GM23338 (cell line): ENCODE measurements around the gene RIC8A. TPM values are rescaled to one million over a fixed set of nuclear protein-coding genes. Genes with fewer than 3 reads are reported as not detected.

Experiments used
- ATAC-seq: fragments of 200-7000 bp; cut with Tn5 transposase; 3 replicates; pipeline ENCODE4 v1.9.1; 2020
- DNase-seq: peaks from one replicate; pipeline ENCODE4 v3.0.0-alpha.2; 2015; ENCODE audit warnings: low spot score
- H2AFZ ChIP-seq: fragments of 200-600 bp; sonication (generic); 2 replicates; pipeline ENCODE4 v1.8.0; 2016; ENCODE audit warnings: antibody characterized with exemption, mild to moderate bottlenecking, moderate library complexity
- H3F3A ChIP-seq: fragments of 200-600 bp; sonication (generic); replicated peaks from 2 replicates; pipeline ENCODE4 v1.8.0; 2017; ENCODE audit warnings: antibody characterized with exemption, mixed run types, low read depth
- H3K27ac ChIP-seq: fragments of 200-600 bp; sonication (generic); 2 replicates; pipeline ENCODE4 v1.6.1; 2016; ENCODE audit warnings: low read depth
- H3K27me3 ChIP-seq: fragments of 200-600 bp; sonication (generic); 2 replicates; pipeline ENCODE4 v1.8.0; 2016; ENCODE audit warnings: mild to moderate bottlenecking, mixed run types, moderate library complexity; ENCODE audit not compliant: insufficient read depth
- H3K36me3 ChIP-seq: fragments of 200-600 bp; sonication (generic); 2 replicates; pipeline ENCODE4 v1.8.0; 2016; ENCODE audit warnings: mild to moderate bottlenecking; ENCODE audit not compliant: insufficient read depth
- H3K4me1 ChIP-seq: fragments of 200-600 bp; sonication (generic); 2 replicates; pipeline ENCODE4 v1.8.0; 2016; ENCODE audit warnings: mild to moderate bottlenecking, moderate library complexity; ENCODE audit not compliant: insufficient read depth
- H3K4me2 ChIP-seq: fragments of 200-600 bp; sonication (generic); 2 replicates; pipeline ENCODE4 v1.7.1; 2017; ENCODE audit warnings: mixed run types
- H3K4me3 ChIP-seq: fragments of 200-600 bp; sonication (generic); 2 replicates; pipeline ENCODE4 v1.6.1; 2016; ENCODE audit warnings: mixed run types
- H3K79me2 ChIP-seq: fragments of 200-600 bp; sonication (generic); replicated peaks from 2 replicates; pipeline ENCODE4 v1.8.0; 2017; ENCODE audit warnings: mild to moderate bottlenecking; ENCODE audit not compliant: insufficient read depth
- H3K9me2 ChIP-seq: fragments of 200-600 bp; sonication (generic); 2 replicates; pipeline ENCODE4 v1.8.0; 2017; ENCODE audit not compliant: insufficient read depth
- H4K20me1 ChIP-seq: fragments of 200-600 bp; sonication (generic); replicated peaks from 2 replicates; pipeline ENCODE4 v1.8.0; 2017; ENCODE audit warnings: mild to moderate bottlenecking; ENCODE audit not compliant: insufficient read depth
- H3K27ac Mint-ChIP-seq: 2 replicates; pipeline ENCODE4 v1.8.0; 2020; ENCODE audit warnings: inconsistent platforms, mild to moderate bottlenecking, moderate library complexity, mixed read lengths
- H3K27me3 Mint-ChIP-seq: 3 replicates; pipeline ENCODE4 v1.8.0; 2022; ENCODE audit warnings: low read depth, mild to moderate bottlenecking, moderate library complexity, mixed read lengths, inconsistent platforms; ENCODE audit not compliant: insufficient read depth, poor library complexity
- H3K36me3 Mint-ChIP-seq: 3 replicates; pipeline ENCODE4 v1.8.0; 2021; ENCODE audit warnings: low read depth, mild to moderate bottlenecking, inconsistent platforms, moderate library complexity, mixed read lengths
- H3K4me1 Mint-ChIP-seq: 3 replicates; pipeline ENCODE4 v1.8.0; 2020; ENCODE audit warnings: mild to moderate bottlenecking, inconsistent platforms, mixed read lengths
- H3K4me3 Mint-ChIP-seq: 3 replicates; pipeline ENCODE4 v1.8.0; 2021; ENCODE audit warnings: moderate library complexity, mild to moderate bottlenecking, inconsistent platforms, mixed read lengths
- H3K9me3 Mint-ChIP-seq: 3 replicates; pipeline ENCODE4 v1.8.0; 2020; ENCODE audit warnings: moderate library complexity, mild to moderate bottlenecking, inconsistent platforms, mixed read lengths
- EZH2phosphoT487 ChIP-seq: fragments of 200-600 bp; sonication (generic); IDR thresholded peaks from one replicate; pipeline ENCODE4 v1.8.1; 2018; ENCODE audit warnings: antibody characterized with exemption; ENCODE audit not compliant: unreplicated experiment
- JUNB ChIP-seq: IDR thresholded peaks from one replicate; pipeline ENCODE4 v1.6.1; 2016; ENCODE audit warnings: antibody characterized with exemption; ENCODE audit not compliant: unreplicated experiment
- NANOG ChIP-seq: IDR thresholded peaks from 2 replicates; pipeline ENCODE4 v1.6.1; 2016; ENCODE audit warnings: antibody characterized with exemption, borderline replicate concordance
- POLR2AphosphoS5 ChIP-seq: IDR thresholded peaks from 2 replicates; pipeline ENCODE4 v1.6.1; 2016; ENCODE audit warnings: antibody characterized with exemption, low read depth
- ZNF114 ChIP-seq: fragments of 250-450 bp; sonication (Bioruptor Pico); IDR thresholded peaks from 2 replicates; pipeline ENCODE4 v1.5.0; 2020; ENCODE audit warnings: mild to moderate bottlenecking, moderate library complexity
- polyA plus RNA-seq: library from polyadenylated mRNA; unstranded; fragments of >200 nt; fragmentation: Nextera tagmentation; extraction: Ambion mirVana; gene quantifications from 2 replicates; pipeline ENCODE4 v1.2.1, GENCODE V29; 2016
- total RNA-seq: library from RNA; depleted of rRNA; stranded (reverse); fragments of >200 nt; shearing (Covaris generic); gene quantifications from 2 replicates; pipeline ENCODE4 v1.2.3, GENCODE V29; 2014
- TF ChIP-seq, protein P1 (sequence below): fragments of 250-450 bp; sonication (Bioruptor Pico); IDR thresholded peaks from 2 replicates; pipeline ENCODE4 v1.5.0; 2020; ENCODE audit warnings: mild to moderate bottlenecking, moderate library complexity
- TF ChIP-seq, protein P2 (sequence below): IDR thresholded peaks from 2 replicates; pipeline ENCODE4 v1.6.1; 2016; ENCODE audit warnings: antibody characterized with exemption
- TF ChIP-seq, protein P3 (sequence below), 2 experiments: fragments of 200-600 bp in 1 of 2; sonication (generic) in 1 of 2; conservative IDR thresholded peaks; 2 replicates each; pipeline versions ENCODE4 v1.5.1 to v1.6.1; 2016 to 2017; ENCODE audit warnings: antibody characterized with exemption in 2 of 2, low read depth in 2 of 2, mild to moderate bottlenecking in 2 of 2, moderate library complexity in 1 of 2
- TF ChIP-seq, protein P4 (sequence below): IDR thresholded peaks from one replicate; pipeline ENCODE4 v1.6.1; 2018; ENCODE audit warnings: antibody characterized with exemption; ENCODE audit not compliant: unreplicated experiment

The RIC8A gene
- total and polyA plus RNA-seq, 2 experiments from 2014 or later: 23.6 to 81.3 TPM

DNA sequence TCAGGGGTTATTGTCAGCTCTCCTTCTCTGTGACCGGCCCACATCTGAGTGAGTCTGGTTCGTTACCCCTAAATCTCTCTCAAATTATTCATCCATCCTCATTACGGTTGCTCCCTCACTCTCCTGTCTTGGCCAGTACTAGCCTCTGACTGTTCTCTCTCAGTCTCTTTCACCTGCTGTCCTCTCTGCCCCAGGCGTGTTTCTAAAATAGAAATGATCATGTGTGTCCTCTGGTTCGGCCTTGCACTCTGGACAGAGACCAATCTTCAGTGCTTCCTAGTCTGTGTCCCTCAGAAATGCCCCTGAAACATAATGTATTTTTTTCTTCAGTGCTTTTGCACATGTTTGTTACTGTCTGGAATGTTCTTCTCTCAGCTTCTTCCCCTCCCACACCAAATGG, 34.1 kb downstream of the RIC8A start (continued):
- TF ChIP-seq, protein P1, sequence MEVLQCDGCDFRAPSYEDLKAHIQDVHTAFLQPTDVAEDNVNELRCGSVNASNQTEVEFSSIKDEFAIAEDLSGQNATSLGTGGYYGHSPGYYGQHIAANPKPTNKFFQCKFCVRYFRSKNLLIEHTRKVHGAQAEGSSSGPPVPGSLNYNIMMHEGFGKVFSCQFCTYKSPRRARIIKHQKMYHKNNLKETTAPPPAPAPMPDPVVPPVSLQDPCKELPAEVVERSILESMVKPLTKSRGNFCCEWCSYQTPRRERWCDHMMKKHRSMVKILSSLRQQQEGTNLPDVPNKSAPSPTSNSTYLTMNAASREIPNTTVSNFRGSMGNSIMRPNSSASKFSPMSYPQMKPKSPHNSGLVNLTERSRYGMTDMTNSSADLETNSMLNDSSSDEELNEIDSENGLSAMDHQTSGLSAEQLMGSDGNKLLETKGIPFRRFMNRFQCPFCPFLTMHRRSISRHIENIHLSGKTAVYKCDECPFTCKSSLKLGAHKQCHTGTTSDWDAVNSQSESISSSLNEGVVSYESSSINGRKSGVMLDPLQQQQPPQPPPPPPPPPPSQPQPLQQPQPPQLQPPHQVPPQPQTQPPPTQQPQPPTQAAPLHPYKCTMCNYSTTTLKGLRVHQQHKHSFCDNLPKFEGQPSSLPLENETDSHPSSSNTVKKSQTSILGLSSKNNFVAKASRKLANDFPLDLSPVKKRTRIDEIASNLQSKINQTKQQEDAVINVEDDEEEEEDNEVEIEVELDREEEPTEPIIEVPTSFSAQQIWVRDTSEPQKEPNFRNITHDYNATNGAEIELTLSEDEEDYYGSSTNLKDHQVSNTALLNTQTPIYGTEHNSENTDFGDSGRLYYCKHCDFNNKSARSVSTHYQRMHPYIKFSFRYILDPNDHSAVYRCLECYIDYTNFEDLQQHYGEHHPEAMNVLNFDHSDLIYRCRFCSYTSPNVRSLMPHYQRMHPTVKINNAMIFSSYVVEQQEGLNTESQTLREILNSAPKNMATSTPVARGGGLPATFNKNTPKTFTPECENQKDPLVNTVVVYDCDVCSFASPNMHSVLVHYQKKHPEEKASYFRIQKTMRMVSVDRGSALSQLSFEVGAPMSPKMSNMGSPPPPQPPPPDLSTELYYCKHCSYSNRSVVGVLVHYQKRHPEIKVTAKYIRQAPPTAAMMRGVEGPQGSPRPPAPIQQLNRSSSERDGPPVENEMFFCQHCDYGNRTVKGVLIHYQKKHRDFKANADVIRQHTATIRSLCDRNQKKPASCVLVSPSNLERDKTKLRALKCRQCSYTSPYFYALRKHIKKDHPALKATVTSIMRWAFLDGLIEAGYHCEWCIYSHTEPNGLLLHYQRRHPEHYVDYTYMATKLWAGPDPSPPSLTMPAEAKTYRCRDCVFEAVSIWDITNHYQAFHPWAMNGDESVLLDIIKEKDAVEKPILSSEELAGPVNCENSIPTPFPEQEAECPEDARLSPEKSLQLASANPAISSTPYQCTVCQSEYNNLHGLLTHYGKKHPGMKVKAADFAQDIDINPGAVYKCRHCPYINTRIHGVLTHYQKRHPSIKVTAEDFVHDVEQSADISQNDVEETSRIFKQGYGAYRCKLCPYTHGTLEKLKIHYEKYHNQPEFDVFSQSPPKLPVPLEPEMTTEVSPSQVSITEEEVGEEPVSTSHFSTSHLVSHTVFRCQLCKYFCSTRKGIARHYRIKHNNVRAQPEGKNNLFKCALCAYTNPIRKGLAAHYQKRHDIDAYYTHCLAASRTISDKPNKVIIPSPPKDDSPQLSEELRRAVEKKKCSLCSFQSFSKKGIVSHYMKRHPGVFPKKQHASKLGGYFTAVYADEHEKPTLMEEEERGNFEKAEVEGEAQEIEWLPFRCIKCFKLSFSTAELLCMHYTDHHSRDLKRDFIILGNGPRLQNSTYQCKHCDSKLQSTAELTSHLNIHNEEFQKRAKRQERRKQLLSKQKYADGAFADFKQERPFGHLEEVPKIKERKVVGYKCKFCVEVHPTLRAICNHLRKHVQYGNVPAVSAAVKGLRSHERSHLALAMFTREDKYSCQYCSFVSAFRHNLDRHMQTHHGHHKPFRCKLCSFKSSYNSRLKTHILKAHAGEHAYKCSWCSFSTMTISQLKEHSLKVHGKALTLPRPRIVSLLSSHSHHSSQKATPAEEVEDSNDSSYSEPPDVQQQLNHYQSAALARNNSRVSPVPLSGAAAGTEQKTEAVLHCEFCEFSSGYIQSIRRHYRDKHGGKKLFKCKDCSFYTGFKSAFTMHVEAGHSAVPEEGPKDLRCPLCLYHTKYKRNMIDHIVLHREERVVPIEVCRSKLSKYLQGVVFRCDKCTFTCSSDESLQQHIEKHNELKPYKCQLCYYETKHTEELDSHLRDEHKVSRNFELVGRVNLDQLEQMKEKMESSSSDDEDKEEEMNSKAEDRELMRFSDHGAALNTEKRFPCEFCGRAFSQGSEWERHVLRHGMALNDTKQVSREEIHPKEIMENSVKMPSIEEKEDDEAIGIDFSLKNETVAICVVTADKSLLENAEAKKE (CRISPR knock-in tag): no peak
- TF ChIP-seq NANOG: no peak
- TF ChIP-seq, protein P2, sequence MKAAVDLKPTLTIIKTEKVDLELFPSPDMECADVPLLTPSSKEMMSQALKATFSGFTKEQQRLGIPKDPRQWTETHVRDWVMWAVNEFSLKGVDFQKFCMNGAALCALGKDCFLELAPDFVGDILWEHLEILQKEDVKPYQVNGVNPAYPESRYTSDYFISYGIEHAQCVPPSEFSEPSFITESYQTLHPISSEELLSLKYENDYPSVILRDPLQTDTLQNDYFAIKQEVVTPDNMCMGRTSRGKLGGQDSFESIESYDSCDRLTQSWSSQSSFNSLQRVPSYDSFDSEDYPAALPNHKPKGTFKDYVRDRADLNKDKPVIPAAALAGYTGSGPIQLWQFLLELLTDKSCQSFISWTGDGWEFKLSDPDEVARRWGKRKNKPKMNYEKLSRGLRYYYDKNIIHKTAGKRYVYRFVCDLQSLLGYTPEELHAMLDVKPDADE: no peak
- TF ChIP-seq, protein P3, sequence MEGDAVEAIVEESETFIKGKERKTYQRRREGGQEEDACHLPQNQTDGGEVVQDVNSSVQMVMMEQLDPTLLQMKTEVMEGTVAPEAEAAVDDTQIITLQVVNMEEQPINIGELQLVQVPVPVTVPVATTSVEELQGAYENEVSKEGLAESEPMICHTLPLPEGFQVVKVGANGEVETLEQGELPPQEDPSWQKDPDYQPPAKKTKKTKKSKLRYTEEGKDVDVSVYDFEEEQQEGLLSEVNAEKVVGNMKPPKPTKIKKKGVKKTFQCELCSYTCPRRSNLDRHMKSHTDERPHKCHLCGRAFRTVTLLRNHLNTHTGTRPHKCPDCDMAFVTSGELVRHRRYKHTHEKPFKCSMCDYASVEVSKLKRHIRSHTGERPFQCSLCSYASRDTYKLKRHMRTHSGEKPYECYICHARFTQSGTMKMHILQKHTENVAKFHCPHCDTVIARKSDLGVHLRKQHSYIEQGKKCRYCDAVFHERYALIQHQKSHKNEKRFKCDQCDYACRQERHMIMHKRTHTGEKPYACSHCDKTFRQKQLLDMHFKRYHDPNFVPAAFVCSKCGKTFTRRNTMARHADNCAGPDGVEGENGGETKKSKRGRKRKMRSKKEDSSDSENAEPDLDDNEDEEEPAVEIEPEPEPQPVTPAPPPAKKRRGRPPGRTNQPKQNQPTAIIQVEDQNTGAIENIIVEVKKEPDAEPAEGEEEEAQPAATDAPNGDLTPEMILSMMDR (conservative IDR thresholded peaks at IDR 0.05; ENCODE audit: low read depth in 2 of 2): no peak

DNA sequence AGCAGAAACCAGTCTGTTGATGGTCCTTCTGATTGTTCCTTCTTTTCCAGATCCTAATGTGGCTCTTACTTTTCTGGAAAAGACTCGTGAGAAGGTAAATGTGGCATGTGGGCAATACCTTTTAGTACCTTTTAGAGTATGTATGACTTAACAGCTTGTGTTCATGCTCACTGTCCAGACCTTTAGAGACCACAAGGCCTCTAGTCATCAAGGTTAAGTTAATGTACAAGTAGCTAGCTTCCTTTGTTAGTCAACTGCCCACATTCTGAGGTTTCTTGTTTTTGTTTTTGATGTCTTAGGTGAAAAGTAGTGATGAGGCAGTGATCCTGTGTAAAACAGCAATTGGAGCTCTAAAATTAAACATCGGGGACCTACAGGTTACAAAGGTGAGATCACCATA, 36.9 kb downstream of the RIC8A start:
- Mint-ChIP-seq H3K4me1 (no peaks in the 10 kb centered on the region), H3K27ac (no peak overlapping the region), H3K27me3 (peaks cover 3% of the 10 kb centered on the region), H3K36me3 (peaks cover 75% of the 10 kb centered on the region), H3K4me3 (no peak overlapping the region), H3K9me3 (no peaks in the 10 kb centered on the region)
- peaks cover under 1% of the 10 kb centered on the region; the same call in 1 of the 2 replicates for H3K79me2 ChIP-seq
- no peak overlapping the region for H2AFZ ChIP-seq
- no peak overlapping the region for H3K4me3 ChIP-seq
- no peak for ATAC-seq
- peaks cover 42% of the 10 kb centered on the region for H3K36me3 ChIP-seq
- H4K20me1 ChIP-seq: peaks cover 4% of the 10 kb centered on the region; the same call in 1 of the 2 replicates
- H3K4me2 ChIP-seq: no peak overlapping the region
- no peaks in the 10 kb centered on the region for H3K27me3 ChIP-seq
- peaks cover 3% of the 10 kb centered on the region; the same call in 1 of the 2 replicates for H3F3A ChIP-seq
- H3K4me1 ChIP-seq: no peaks in the 10 kb centered on the region
- H3K9me2 ChIP-seq: no peaks in the 10 kb centered on the region
- no peak for DNase-seq
- no peak overlapping the region for H3K27ac ChIP-seq
- no peak for TF ChIP-seq EZH2phosphoT487
- TF ChIP-seq POLR2AphosphoS5: no peak
- TF ChIP-seq NANOG: no peak
- TF ChIP-seq JUNB: no peak
- TF ChIP-seq, protein P2: no peak
- TF ChIP-seq, protein P4, sequence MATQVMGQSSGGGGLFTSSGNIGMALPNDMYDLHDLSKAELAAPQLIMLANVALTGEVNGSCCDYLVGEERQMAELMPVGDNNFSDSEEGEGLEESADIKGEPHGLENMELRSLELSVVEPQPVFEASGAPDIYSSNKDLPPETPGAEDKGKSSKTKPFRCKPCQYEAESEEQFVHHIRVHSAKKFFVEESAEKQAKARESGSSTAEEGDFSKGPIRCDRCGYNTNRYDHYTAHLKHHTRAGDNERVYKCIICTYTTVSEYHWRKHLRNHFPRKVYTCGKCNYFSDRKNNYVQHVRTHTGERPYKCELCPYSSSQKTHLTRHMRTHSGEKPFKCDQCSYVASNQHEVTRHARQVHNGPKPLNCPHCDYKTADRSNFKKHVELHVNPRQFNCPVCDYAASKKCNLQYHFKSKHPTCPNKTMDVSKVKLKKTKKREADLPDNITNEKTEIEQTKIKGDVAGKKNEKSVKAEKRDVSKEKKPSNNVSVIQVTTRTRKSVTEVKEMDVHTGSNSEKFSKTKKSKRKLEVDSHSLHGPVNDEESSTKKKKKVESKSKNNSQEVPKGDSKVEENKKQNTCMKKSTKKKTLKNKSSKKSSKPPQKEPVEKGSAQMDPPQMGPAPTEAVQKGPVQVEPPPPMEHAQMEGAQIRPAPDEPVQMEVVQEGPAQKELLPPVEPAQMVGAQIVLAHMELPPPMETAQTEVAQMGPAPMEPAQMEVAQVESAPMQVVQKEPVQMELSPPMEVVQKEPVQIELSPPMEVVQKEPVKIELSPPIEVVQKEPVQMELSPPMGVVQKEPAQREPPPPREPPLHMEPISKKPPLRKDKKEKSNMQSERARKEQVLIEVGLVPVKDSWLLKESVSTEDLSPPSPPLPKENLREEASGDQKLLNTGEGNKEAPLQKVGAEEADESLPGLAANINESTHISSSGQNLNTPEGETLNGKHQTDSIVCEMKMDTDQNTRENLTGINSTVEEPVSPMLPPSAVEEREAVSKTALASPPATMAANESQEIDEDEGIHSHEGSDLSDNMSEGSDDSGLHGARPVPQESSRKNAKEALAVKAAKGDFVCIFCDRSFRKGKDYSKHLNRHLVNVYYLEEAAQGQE: no peak
- no peak for TF ChIP-seq ZNF114
